ENCODE results near the gene MFSD1.
A peak's percentile ranks its signal among the peaks of the same experiment; 100 is the strongest.
"Not testable (repeated sequence)": the region's sequence is repeated elsewhere in the genome, so short reads cannot be mapped to it uniquely, and the experiment has no call there.

MFSD1 gene

GRCh38 chr3:158775426-158776410 is 26.1 kb upstream of the MFSD1 start:
- no peak for DNase-seq (ENCODE audit: low read depth, low spot score)

- no peak for DNase-seq (ENCODE audit: low read depth, low spot score)
Observed at GRCh38 chr3:158776531-158776930, 25.3 kb upstream of the MFSD1 start.

- DNase-seq (ENCODE audit: low read depth, low spot score) = no peak
Observed at GRCh38 chr3:158777161-158777873, 24.5 kb upstream of the MFSD1 start.

- no peak for DNase-seq (ENCODE audit: low read depth, low spot score)
Observed at GRCh38 chr3:158780766-158781165, 21.1 kb upstream of the MFSD1 start.

GRCh38 chr3:158781191-158781590 is 20.7 kb upstream of the MFSD1 start:
- no peak for DNase-seq (ENCODE audit: low read depth, low spot score)

- DNase-seq (ENCODE audit: low read depth, low spot score) = no peak
Observed at GRCh38 chr3:158781849-158782248, 20.0 kb upstream of the MFSD1 start.

GRCh38 chr3:158782283-158782989 is 19.4 kb upstream of the MFSD1 start:
- DNase-seq (ENCODE audit: low read depth, low spot score) = no peak

GRCh38 chr3:158783051-158783450 is 18.8 kb upstream of the MFSD1 start:
- no peak for DNase-seq (ENCODE audit: low read depth, low spot score)

GRCh38 chr3:158785972-158786371 is 15.9 kb upstream of the MFSD1 start:
- no peak for DNase-seq (ENCODE audit: low read depth, low spot score)

GRCh38 chr3:158788446-158788845 is 13.4 kb upstream of the MFSD1 start:
- no peak for DNase-seq (ENCODE audit: low read depth, low spot score)

- no peak for DNase-seq (ENCODE audit: low read depth, low spot score)
Observed at GRCh38 chr3:158789592-158789991, 12.3 kb upstream of the MFSD1 start.

GRCh38 chr3:158790901-158791589 is 10.8 kb upstream of the MFSD1 start:
- peak; percentile 6 for DNase-seq (ENCODE audit: low read depth, low spot score)

- DNase-seq (ENCODE audit: low read depth, low spot score) = not testable (repeated sequence)
Observed at GRCh38 chr3:158791590-158791920, 10.3 kb upstream of the MFSD1 start.

- no peak for DNase-seq (ENCODE audit: low read depth, low spot score)
Observed at GRCh38 chr3:158792709-158793108, 9.1 kb upstream of the MFSD1 start.

- no peak for DNase-seq (ENCODE audit: low read depth, low spot score)
Observed at GRCh38 chr3:158794206-158794605, 7.6 kb upstream of the MFSD1 start.

GRCh38 chr3:158794936-158795518 is 6.8 kb upstream of the MFSD1 start:
- no peak for DNase-seq (ENCODE audit: low read depth, low spot score)

- DNase-seq (ENCODE audit: low read depth, low spot score) = no peak
Observed at GRCh38 chr3:158801201-158801600, 653 bp upstream of the MFSD1 start.

GRCh38 chr3:158802409-158803268 is 785 bp downstream of the MFSD1 start:
- no peak for DNase-seq (ENCODE audit: low read depth, low spot score)

GRCh38 chr3:158804441-158804840 is 2.6 kb downstream of the MFSD1 start:
- no peak for DNase-seq (ENCODE audit: low read depth, low spot score)

- DNase-seq (ENCODE audit: low read depth, low spot score) = no peak
Observed at GRCh38 chr3:158808697-158809096, 6.8 kb downstream of the MFSD1 start.

All from activated CD4-positive, CD25-positive, alpha-beta regulatory T cell treated with anti-CD3 and anti-CD28 coated beads, Interleukin-2, amount 50 U/mL, for 16 hours (primary cell).